ENCODE data around the gene ZSWIM6.
"Not testable (repeated sequence)": the region's sequence is repeated elsewhere in the genome, so short reads cannot be mapped to it uniquely, and the experiment has no call there.

The ZSWIM6 gene

GRCh38 chr5:61405511-61406295 lies 73.6 kb downstream of the ZSWIM6 start:
- no peak for DNase-seq (ENCODE audit: low read depth in 1 of 2, low spot score in 1 of 2)

- DNase-seq (ENCODE audit: low read depth in 1 of 2, low spot score in 1 of 2) = not testable (repeated sequence)
Measured at GRCh38 chr5:61406497-61406896, 74.4 kb downstream of the ZSWIM6 start.

GRCh38 chr5:61407706-61408270 lies 75.7 kb downstream of the ZSWIM6 start:
- no peak for DNase-seq (ENCODE audit: low read depth in 1 of 2, low spot score in 1 of 2)

- DNase-seq (ENCODE audit: low read depth in 1 of 2, low spot score in 1 of 2) = peak; percentile 93 to 96
Measured at GRCh38 chr5:61408476-61409168, 76.6 kb downstream of the ZSWIM6 start.

- no peak for DNase-seq (ENCODE audit: low read depth in 1 of 2, low spot score in 1 of 2)
Measured at GRCh38 chr5:61409568-61409967, 77.5 kb downstream of the ZSWIM6 start.

GRCh38 chr5:61410811-61411210 lies 78.8 kb downstream of the ZSWIM6 start:
- no peak for DNase-seq (ENCODE audit: low read depth in 1 of 2, low spot score in 1 of 2)

- no peak for DNase-seq (ENCODE audit: low read depth in 1 of 2, low spot score in 1 of 2)
Measured at GRCh38 chr5:61412361-61412760, 80.3 kb downstream of the ZSWIM6 start.

GRCh38 chr5:61413205-61413604 lies 81.1 kb downstream of the ZSWIM6 start:
- not testable (repeated sequence) for DNase-seq (ENCODE audit: low read depth in 1 of 2, low spot score in 1 of 2)

- DNase-seq (ENCODE audit: low read depth in 1 of 2, low spot score in 1 of 2) = no peak
Measured at GRCh38 chr5:61414806-61415205, 82.7 kb downstream of the ZSWIM6 start.

GRCh38 chr5:61416010-61416409 lies 84.0 kb downstream of the ZSWIM6 start:
- DNase-seq (ENCODE audit: low read depth in 1 of 2, low spot score in 1 of 2) = no peak

GRCh38 chr5:61416420-61416819 lies 84.4 kb downstream of the ZSWIM6 start:
- no peak for DNase-seq (ENCODE audit: low read depth in 1 of 2, low spot score in 1 of 2)

- no peak for DNase-seq (ENCODE audit: low read depth in 1 of 2, low spot score in 1 of 2)
Measured at GRCh38 chr5:61417340-61417739, 85.3 kb downstream of the ZSWIM6 start.

- no peak for DNase-seq (ENCODE audit: low read depth in 1 of 2, low spot score in 1 of 2)
Measured at GRCh38 chr5:61417851-61418250, 85.8 kb downstream of the ZSWIM6 start.

- no peak for DNase-seq (ENCODE audit: low read depth in 1 of 2, low spot score in 1 of 2)
Measured at GRCh38 chr5:61419106-61419505, 87.0 kb downstream of the ZSWIM6 start.

- DNase-seq (ENCODE audit: low read depth in 1 of 2, low spot score in 1 of 2) = no peak
Measured at GRCh38 chr5:61420016-61420415, 88.0 kb downstream of the ZSWIM6 start.

GRCh38 chr5:61421262-61421661 lies 89.2 kb downstream of the ZSWIM6 start:
- DNase-seq (ENCODE audit: low read depth in 1 of 2, low spot score in 1 of 2) = not testable (repeated sequence)

GRCh38 chr5:61423487-61424145 lies 91.6 kb downstream of the ZSWIM6 start:
- no peak for DNase-seq (ENCODE audit: low read depth in 1 of 2, low spot score in 1 of 2)

GRCh38 chr5:61425918-61426317 lies 93.9 kb downstream of the ZSWIM6 start:
- DNase-seq (ENCODE audit: low read depth in 1 of 2, low spot score in 1 of 2) = no peak

GRCh38 chr5:61429906-61430305 lies 97.8 kb downstream of the ZSWIM6 start:
- no peak for DNase-seq (ENCODE audit: low read depth in 1 of 2, low spot score in 1 of 2)

GRCh38 chr5:61431923-61432620 lies 100.0 kb downstream of the ZSWIM6 start:
- DNase-seq (ENCODE audit: low read depth in 1 of 2, low spot score in 1 of 2) = no peak

- no peak for DNase-seq (ENCODE audit: low read depth in 1 of 2, low spot score in 1 of 2)
Measured at GRCh38 chr5:61435368-61435767, 103.3 kb downstream of the ZSWIM6 start.
